GM12892 (cell line): ENCODE results near the gene DUSP10.

Source experiments
- POLR2A ChIP-seq: IDR thresholded peaks from 2 replicates; pipeline ENCODE4 v1.6.1; 2011; ENCODE audit warnings: low read depth, low read length, control low read depth
- POLR2AphosphoS5 ChIP-seq: IDR thresholded peaks from 2 replicates; pipeline ENCODE4 v1.6.1; 2011; ENCODE audit warnings: low read depth, low read length, control low read depth
- TAF1 ChIP-seq: IDR thresholded peaks from 2 replicates; pipeline ENCODE4 v1.6.1; 2011; ENCODE audit warnings: low read depth, mild to moderate bottlenecking, control low read depth, low read length, borderline replicate concordance

- TF ChIP-seq POLR2A (no peak), TAF1 (no peak), POLR2AphosphoS5 (no peak)
Observed at GRCh38 chr1:221732052-221732451, 9.8 kb downstream of the DUSP10 start.
